HepG2 (cell line): Measurements from ENCODE around the gene CCL19. TPM values are rescaled to one million over a fixed set of nuclear protein-coding genes. Genes with fewer than 3 reads are reported as not detected.
A peak's percentile ranks its signal among the peaks of the same experiment; 100 is the strongest.

Source experiments
- HCFC1 ChIP-seq: fragments of 150-350 bp; IDR thresholded peaks from 2 replicates; pipeline ENCODE4 v1.6.1; 2014; ENCODE audit warnings: low read depth, low read length
- NBN ChIP-seq: fragments of 450-650 bp; conservative IDR thresholded peaks from 2 replicates; pipeline ENCODE4 v1.6.1; 2017
- PAX8 ChIP-seq: sonication (generic); formaldehyde crosslinking; IDR thresholded peaks from 2 replicates; pipeline ENCODE4 v1.8.0; 2022; ENCODE audit warnings: mild to moderate bottlenecking, missing genetic modification reagents, borderline replicate concordance
- PRMT3 ChIP-seq: sonication (generic); formaldehyde crosslinking; IDR thresholded peaks from 2 replicates; pipeline ENCODE4 v1.8.1; 2022; ENCODE audit warnings: low read depth, mild to moderate bottlenecking, moderate library complexity, missing genetic modification reagents, borderline replicate concordance
- SP140L ChIP-seq: sonication (generic); formaldehyde crosslinking; IDR thresholded peaks from 2 replicates; pipeline ENCODE4 v1.4.0; 2020; ENCODE audit warnings: missing genetic modification reagents, borderline replicate concordance
- ZC3H13 ChIP-seq: sonication (generic); formaldehyde crosslinking; IDR thresholded peaks from 2 replicates; pipeline ENCODE4 v1.8.1; 2023; ENCODE audit warnings: mild to moderate bottlenecking, missing genetic modification reagents, moderate library complexity
- ZFP82 ChIP-seq: sonication (generic); formaldehyde crosslinking; IDR thresholded peaks from 2 replicates; pipeline ENCODE4 v1.5.1; 2020; ENCODE audit warnings: mild to moderate bottlenecking, missing genetic modification reagents, borderline replicate concordance
- ZNF343 ChIP-seq: sonication (generic); formaldehyde crosslinking; IDR thresholded peaks from 2 replicates; pipeline ENCODE4 v1.4.0; 2020; ENCODE audit warnings: mild to moderate bottlenecking, missing genetic modification reagents
- ZNF616 ChIP-seq: sonication (generic); formaldehyde crosslinking; IDR thresholded peaks from 2 replicates; pipeline ENCODE4 v1.5.0; 2020; ENCODE audit warnings: low read depth, mild to moderate bottlenecking, missing genetic modification reagents
- ZNF672 ChIP-seq: sonication (generic); formaldehyde crosslinking; IDR thresholded peaks from 2 replicates; pipeline ENCODE4 v1.8.1; 2022; ENCODE audit warnings: missing genetic modification reagents
- ZNF713 ChIP-seq: sonication (generic); formaldehyde crosslinking; IDR thresholded peaks from 2 replicates; pipeline ENCODE4 v1.4.0; 2020; ENCODE audit warnings: mild to moderate bottlenecking, missing genetic modification reagents
- ZNF850 ChIP-seq: sonication (generic); formaldehyde crosslinking; conservative IDR thresholded peaks from 2 replicates; pipeline ENCODE4 v1.9.0; 2021; ENCODE audit warnings: mild to moderate bottlenecking, missing genetic modification reagents
- polyA plus RNA-seq, 8 experiments: library from polyadenylated mRNA; depleted of rRNA in 3 of 8; stranded (reverse) in 7 of 8; unstranded in 1 of 8; fragments of >200 nt; fragmentation: Illumina TruSeq in 4 of 8; extraction: Trizol in 4 of 8; gene quantifications; 2 replicates each; pipeline versions ENCODE4 v1.2.1 to v1.2.3, GENCODE V29; 2011 to 2016; ENCODE audit warnings: low read depth in 4 of 8, missing spikeins in 1 of 8, mixed read lengths in 1 of 8; ENCODE audit not compliant: insufficient read depth in 1 of 8
- total RNA-seq, 5 experiments: library from RNA; depleted of rRNA; stranded (reverse); fragments of >200 nt; fragmentation: Illumina TruSeq; extraction: Trizol; gene quantifications; 2 replicates each; pipeline ENCODE4 v1.2.3, GENCODE V29; 2016; ENCODE audit warnings: low read depth in 1 of 5
- TF ChIP-seq, protein P1 (sequence below): sonication (generic); formaldehyde crosslinking; conservative IDR thresholded peaks from 2 replicates; pipeline ENCODE4 v1.5.0; 2020; ENCODE audit warnings: missing genetic modification reagents
- TF ChIP-seq, protein P2 (sequence below): IDR thresholded peaks from 2 replicates; pipeline ENCODE4 v1.6.1; 2016; ENCODE audit warnings: mild to moderate bottlenecking
- TF ChIP-seq, protein P3 (sequence below): sonication (generic); formaldehyde crosslinking; IDR thresholded peaks from 2 replicates; pipeline ENCODE4 v1.4.0; 2020; ENCODE audit warnings: mild to moderate bottlenecking, missing genetic modification reagents
- TF ChIP-seq, protein P4 (sequence below): sonication (generic); formaldehyde crosslinking; IDR thresholded peaks from 2 replicates; pipeline ENCODE4 v1.5.0; 2020; ENCODE audit warnings: mild to moderate bottlenecking, missing genetic modification reagents

The CCL19 gene
- total and polyA plus RNA-seq, 2 of the 13 experiments (the other 11 are each of a cell fraction or from before 2014, with no cell fraction given), result not detected

DNA sequence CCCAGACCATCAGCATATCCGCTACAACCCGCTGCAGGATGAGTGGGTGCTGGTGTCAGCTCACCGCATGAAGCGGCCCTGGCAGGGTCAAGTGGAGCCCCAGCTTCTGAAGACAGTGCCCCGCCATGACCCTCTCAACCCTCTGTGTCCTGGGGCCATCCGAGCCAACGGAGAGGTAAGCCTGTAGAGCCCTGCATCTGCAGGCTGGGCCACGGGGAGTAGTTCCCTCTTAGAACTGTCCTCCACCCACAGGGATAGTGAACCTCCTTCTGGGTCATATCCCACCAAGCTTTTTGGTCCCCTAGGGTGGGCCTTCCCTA is 44.0 kb downstream of the CCL19 start (continued):
- TF ChIP-seq, protein P1, sequence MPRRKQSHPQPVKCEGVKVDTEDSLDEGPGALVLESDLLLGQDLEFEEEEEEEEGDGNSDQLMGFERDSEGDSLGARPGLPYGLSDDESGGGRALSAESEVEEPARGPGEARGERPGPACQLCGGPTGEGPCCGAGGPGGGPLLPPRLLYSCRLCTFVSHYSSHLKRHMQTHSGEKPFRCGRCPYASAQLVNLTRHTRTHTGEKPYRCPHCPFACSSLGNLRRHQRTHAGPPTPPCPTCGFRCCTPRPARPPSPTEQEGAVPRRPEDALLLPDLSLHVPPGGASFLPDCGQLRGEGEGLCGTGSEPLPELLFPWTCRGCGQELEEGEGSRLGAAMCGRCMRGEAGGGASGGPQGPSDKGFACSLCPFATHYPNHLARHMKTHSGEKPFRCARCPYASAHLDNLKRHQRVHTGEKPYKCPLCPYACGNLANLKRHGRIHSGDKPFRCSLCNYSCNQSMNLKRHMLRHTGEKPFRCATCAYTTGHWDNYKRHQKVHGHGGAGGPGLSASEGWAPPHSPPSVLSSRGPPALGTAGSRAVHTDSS (CRISPR knock-in tag), result no peak
- TF ChIP-seq PAX8 (CRISPR knock-in tag), result no peak
- TF ChIP-seq HCFC1, result no peak
- no peak for TF ChIP-seq ZNF713 (CRISPR knock-in tag)
- TF ChIP-seq ZNF616 (CRISPR knock-in tag), result no peak
- TF ChIP-seq PRMT3, result 0 out of 2 replicates have a peak, but pooled peaks have one; percentile 71
- TF ChIP-seq, protein P2, sequence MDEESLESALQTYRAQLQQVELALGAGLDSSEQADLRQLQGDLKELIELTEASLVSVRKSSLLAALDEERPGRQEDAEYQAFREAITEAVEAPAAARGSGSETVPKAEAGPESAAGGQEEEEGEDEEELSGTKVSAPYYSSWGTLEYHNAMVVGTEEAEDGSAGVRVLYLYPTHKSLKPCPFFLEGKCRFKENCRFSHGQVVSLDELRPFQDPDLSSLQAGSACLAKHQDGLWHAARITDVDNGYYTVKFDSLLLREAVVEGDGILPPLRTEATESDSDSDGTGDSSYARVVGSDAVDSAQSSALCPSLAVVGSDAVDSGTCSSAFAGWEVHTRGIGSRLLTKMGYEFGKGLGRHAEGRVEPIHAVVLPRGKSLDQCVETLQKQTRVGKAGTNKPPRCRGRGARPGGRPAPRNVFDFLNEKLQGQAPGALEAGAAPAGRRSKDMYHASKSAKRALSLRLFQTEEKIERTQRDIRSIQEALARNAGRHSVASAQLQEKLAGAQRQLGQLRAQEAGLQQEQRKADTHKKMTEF (CRISPR knock-in tag), result no peak
- TF ChIP-seq SP140L (CRISPR knock-in tag), result no peak
- TF ChIP-seq, protein P3, sequence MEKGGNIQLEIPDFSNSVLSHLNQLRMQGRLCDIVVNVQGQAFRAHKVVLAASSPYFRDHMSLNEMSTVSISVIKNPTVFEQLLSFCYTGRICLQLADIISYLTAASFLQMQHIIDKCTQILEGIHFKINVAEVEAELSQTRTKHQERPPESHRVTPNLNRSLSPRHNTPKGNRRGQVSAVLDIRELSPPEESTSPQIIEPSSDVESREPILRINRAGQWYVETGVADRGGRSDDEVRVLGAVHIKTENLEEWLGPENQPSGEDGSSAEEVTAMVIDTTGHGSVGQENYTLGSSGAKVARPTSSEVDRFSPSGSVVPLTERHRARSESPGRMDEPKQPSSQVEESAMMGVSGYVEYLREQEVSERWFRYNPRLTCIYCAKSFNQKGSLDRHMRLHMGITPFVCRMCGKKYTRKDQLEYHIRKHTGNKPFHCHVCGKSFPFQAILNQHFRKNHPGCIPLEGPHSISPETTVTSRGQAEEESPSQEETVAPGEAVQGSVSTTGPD (CRISPR knock-in tag), result peak; percentile 12; the same call in 1 of the 2 replicates
- no peak for TF ChIP-seq ZNF850 (CRISPR knock-in tag)
- no peak for TF ChIP-seq ZNF343
- no peak; the same call in 1 of the 2 replicates for TF ChIP-seq ZC3H13
- no peak for TF ChIP-seq ZFP82 (CRISPR knock-in tag)
- no peak for TF ChIP-seq ZNF672 (CRISPR knock-in tag)
- TF ChIP-seq, protein P4, sequence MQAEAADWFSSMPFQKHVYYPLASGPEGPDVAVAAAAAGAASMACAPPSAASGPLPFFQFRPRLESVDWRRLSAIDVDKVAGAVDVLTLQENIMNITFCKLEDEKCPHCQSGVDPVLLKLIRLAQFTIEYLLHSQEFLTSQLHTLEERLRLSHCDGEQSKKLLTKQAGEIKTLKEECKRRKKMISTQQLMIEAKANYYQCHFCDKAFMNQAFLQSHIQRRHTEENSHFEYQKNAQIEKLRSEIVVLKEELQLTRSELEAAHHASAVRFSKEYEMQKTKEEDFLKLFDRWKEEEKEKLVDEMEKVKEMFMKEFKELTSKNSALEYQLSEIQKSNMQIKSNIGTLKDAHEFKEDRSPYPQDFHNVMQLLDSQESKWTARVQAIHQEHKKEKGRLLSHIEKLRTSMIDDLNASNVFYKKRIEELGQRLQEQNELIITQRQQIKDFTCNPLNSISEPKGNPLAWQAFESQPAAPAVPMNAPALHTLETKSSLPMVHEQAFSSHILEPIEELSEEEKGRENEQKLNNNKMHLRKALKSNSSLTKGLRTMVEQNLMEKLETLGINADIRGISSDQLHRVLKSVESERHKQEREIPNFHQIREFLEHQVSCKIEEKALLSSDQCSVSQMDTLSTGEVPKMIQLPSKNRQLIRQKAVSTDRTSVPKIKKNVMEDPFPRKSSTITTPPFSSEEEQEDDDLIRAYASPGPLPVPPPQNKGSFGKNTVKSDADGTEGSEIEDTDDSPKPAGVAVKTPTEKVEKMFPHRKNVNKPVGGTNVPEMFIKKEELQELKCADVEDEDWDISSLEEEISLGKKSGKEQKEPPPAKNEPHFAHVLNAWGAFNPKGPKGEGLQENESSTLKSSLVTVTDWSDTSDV (CRISPR knock-in tag), result 0 out of 2 replicates have a peak, but pooled peaks have one; percentile 50
- no peak for TF ChIP-seq NBN
- TF ChIP-seq, all 625 proteins: peak for 21
